H9 (cell line): Measurements from ENCODE around the gene PRKCB. TPM values are rescaled to one million over a fixed set of nuclear protein-coding genes. Genes with fewer than 3 reads are reported as not detected.

Experiments
- DNase-seq: peaks from one replicate; pipeline ENCODE4 v3.0.0-alpha.2; 2017
- H2AFZ ChIP-seq: one replicate; pipeline ENCODE4 v1.6.1; 2013; ENCODE audit warnings: mild to moderate bottlenecking, low read length, control low read depth, moderate library complexity
- H2AK5ac ChIP-seq: 2 replicates; pipeline ENCODE4 v1.6.1; 2013; ENCODE audit warnings: low read length, control low read depth, mixed read lengths; ENCODE audit not compliant: insufficient read length
- H2BK120ac ChIP-seq: one replicate; pipeline ENCODE4 v1.6.1; 2013; ENCODE audit warnings: low read depth, mild to moderate bottlenecking, low read length, control low read depth, inconsistent platforms; ENCODE audit not compliant: poor library complexity, severe bottlenecking
- H2BK12ac ChIP-seq: 2 replicates; pipeline ENCODE4 v1.6.1; 2013; ENCODE audit warnings: low read length, control low read depth, mixed read lengths, low read depth; ENCODE audit not compliant: insufficient read length
- H2BK15ac ChIP-seq: 2 replicates; pipeline ENCODE4 v1.6.1; 2013; ENCODE audit warnings: low read depth, low read length, control low read depth
- H2BK20ac ChIP-seq: one replicate; pipeline ENCODE4 v1.6.1; 2013; ENCODE audit warnings: low read depth, mild to moderate bottlenecking, low read length, control low read depth, inconsistent platforms; ENCODE audit not compliant: poor library complexity, severe bottlenecking
- H2BK5ac ChIP-seq: 2 replicates; pipeline ENCODE4 v1.6.1; 2013; ENCODE audit warnings: low read length, control low read depth, mixed read lengths; ENCODE audit not compliant: insufficient read length
- H3K14ac ChIP-seq: 2 replicates; pipeline ENCODE4 v1.6.1; 2013; ENCODE audit warnings: low read length, control low read depth; ENCODE audit not compliant: insufficient read depth
- H3K18ac ChIP-seq: 2 replicates; pipeline ENCODE4 v1.6.1; 2013; ENCODE audit warnings: low read depth, mild to moderate bottlenecking, mixed read lengths, low read length, control low read depth; ENCODE audit not compliant: insufficient read length
- H3K23ac ChIP-seq: 2 replicates; pipeline ENCODE4 v1.6.1; 2013; ENCODE audit warnings: low read length, control low read depth, mixed read lengths, low read depth; ENCODE audit not compliant: insufficient read length
- H3K23me2 ChIP-seq: 2 replicates; pipeline ENCODE4 v1.6.1; 2013; ENCODE audit warnings: low read depth, mild to moderate bottlenecking, mixed read lengths, low read length, control low read depth; ENCODE audit not compliant: insufficient read length, poor library complexity, severe bottlenecking
- H3K27ac ChIP-seq: 2 replicates; pipeline ENCODE4 v1.5.1; 2013; ENCODE audit warnings: low read length, control low read depth, mixed read lengths, low read depth; ENCODE audit not compliant: insufficient read length
- H3K27me3 ChIP-seq: 2 replicates; pipeline ENCODE4 v1.6.1; 2013; ENCODE audit warnings: low read length, control low read depth, inconsistent platforms; ENCODE audit not compliant: insufficient read depth
- H3K4ac ChIP-seq: 2 replicates; pipeline ENCODE4 v1.6.1; 2013; ENCODE audit warnings: low read depth, mild to moderate bottlenecking, control low read depth, inconsistent platforms, low read length, moderate library complexity
- H3K4me1 ChIP-seq: 2 replicates; pipeline ENCODE4 v1.6.1; 2013; ENCODE audit warnings: low read length, control low read depth, inconsistent platforms; ENCODE audit not compliant: insufficient read depth
- H3K4me2 ChIP-seq: 2 replicates; pipeline ENCODE4 v1.6.1; 2013; ENCODE audit warnings: low read length, control low read depth, mixed read lengths; ENCODE audit not compliant: insufficient read length, insufficient read depth
- H3K56ac ChIP-seq: 2 replicates; pipeline ENCODE4 v1.6.1; 2013; ENCODE audit warnings: low read depth, mild to moderate bottlenecking, mixed read lengths, low read length, control low read depth; ENCODE audit not compliant: insufficient read length
- H3K79me1 ChIP-seq: 2 replicates; pipeline ENCODE4 v1.6.1; 2013; ENCODE audit warnings: low read depth, mild to moderate bottlenecking, moderate library complexity, low read length, control low read depth, inconsistent platforms; ENCODE audit not compliant: insufficient read depth, poor library complexity, severe bottlenecking
- H3K79me2 ChIP-seq: 2 replicates; pipeline ENCODE4 v1.6.1; 2013; ENCODE audit warnings: low read length, control low read depth, inconsistent platforms; ENCODE audit not compliant: insufficient read depth
- H3K9ac ChIP-seq: 2 replicates; pipeline ENCODE4 v1.6.1; 2013; ENCODE audit warnings: low read length, control low read depth, mixed read lengths; ENCODE audit not compliant: insufficient read length; ENCODE audit errors: extremely low read depth
- H3K9me3 ChIP-seq: one replicate; pipeline ENCODE4 v1.6.1; 2013; ENCODE audit warnings: low read depth, low read length, inconsistent platforms; ENCODE audit not compliant: control insufficient read depth
- H3T11ph ChIP-seq: one replicate; pipeline ENCODE4 v1.6.1; 2013; ENCODE audit warnings: mild to moderate bottlenecking, low read length, control low read depth, inconsistent platforms
- H4K20me1 ChIP-seq: one replicate; pipeline ENCODE4 v1.6.1; 2013; ENCODE audit not compliant: control insufficient read depth, insufficient read length, insufficient read depth
- H4K5ac ChIP-seq: 2 replicates; pipeline ENCODE4 v1.6.1; 2013; ENCODE audit warnings: low read depth, mild to moderate bottlenecking, mixed read lengths, low read length, control low read depth; ENCODE audit not compliant: insufficient read length
- H4K8ac ChIP-seq: replicated peaks from 2 replicates; pipeline ENCODE4 v1.6.1; 2013; ENCODE audit warnings: low read length, control low read depth, mixed read lengths, low read depth; ENCODE audit not compliant: insufficient read length
- H4K91ac ChIP-seq: 2 replicates; pipeline ENCODE4 v1.6.1; 2013; ENCODE audit warnings: low read depth, mild to moderate bottlenecking, moderate library complexity, mixed read lengths, low read length, control low read depth; ENCODE audit not compliant: insufficient read length
- H3K27ac Mint-ChIP-seq, 3 experiments: 2 replicates in 2 of 3; 3 replicates in 1 of 3; pipeline ENCODE4 v1.8.0; 2020 to 2021; ENCODE audit warnings: mixed read lengths in 3 of 3, mild to moderate bottlenecking in 1 of 3, moderate library complexity in 1 of 3
- H3K27me3 Mint-ChIP-seq: 2 replicates; pipeline ENCODE4 v1.8.0; 2021; ENCODE audit warnings: low read depth, mild to moderate bottlenecking, moderate library complexity, mixed read lengths
- H3K36me3 Mint-ChIP-seq, 3 experiments: 2 replicates in 2 of 3; 3 replicates in 1 of 3; pipeline ENCODE4 v1.8.0; 2020 to 2021; ENCODE audit warnings: low read depth in 3 of 3, mixed read lengths in 3 of 3; ENCODE audit not compliant: insufficient read depth in 1 of 3
- H3K4me1 Mint-ChIP-seq, 2 experiments: 2 replicates each; pipeline ENCODE4 v1.8.0; 2020; ENCODE audit warnings: mixed read lengths in 2 of 2
- H3K4me3 Mint-ChIP-seq, 2 experiments: 2 replicates in 1 of 2; 3 replicates in 1 of 2; pipeline ENCODE4 v1.8.0; 2020 to 2021; ENCODE audit warnings: mild to moderate bottlenecking in 2 of 2, mixed read lengths in 2 of 2, moderate library complexity in 1 of 2
- H3K9me3 Mint-ChIP-seq, 2 experiments: 2 replicates in 1 of 2; 3 replicates in 1 of 2; pipeline ENCODE4 v1.8.0; 2020; ENCODE audit warnings: mild to moderate bottlenecking in 2 of 2, mixed read lengths in 2 of 2, moderate library complexity in 1 of 2
- CTCF ChIP-seq: fragments of 200-600 bp; sonication (generic); conservative IDR thresholded peaks from 3 replicates; pipeline ENCODE4 v1.8.0; 2021; ENCODE audit warnings: antibody characterized with exemption, mild to moderate bottlenecking
- total RNA-seq: library from RNA; stranded (reverse); gene quantifications from 2 replicates; pipeline ENCODE4 v1.2.1, GENCODE V29; 2021

Gene PRKCB
- total RNA-seq, 1 experiment from 2014 or later, result 7.0 TPM

GRCh38 chr16:24093049-24093448 lies 257.3 kb downstream of the PRKCB start:
- no peak overlapping the region for H3K23ac ChIP-seq
- no peak overlapping the region for H2AK5ac ChIP-seq
- H4K5ac ChIP-seq, result no peak overlapping the region
- no peak overlapping the region for H3K56ac ChIP-seq
- no peak overlapping the region for H3K4me2 ChIP-seq
- Mint-ChIP-seq H3K9me3 (peaks cover 17 to 23% of the 10 kb centered on the region in 2 experiments), H3K4me3 (no peak overlapping the region), H3K4me1 (peaks cover 26 to 28% of the 10 kb centered on the region in 2 experiments), H3K27ac (no peak overlapping the region), H3K36me3 (peaks cover 8 to 44% (median 24%) of the 10 kb centered on the region in 3 experiments; a peak in 6 of 7 replicates), H3K27me3 (no peaks in the 10 kb centered on the region; the same call in 1 of the 2 replicates)
- DNase-seq, result no peak
- no peak overlapping the region for H3K9ac ChIP-seq
- H4K8ac ChIP-seq, result no peak overlapping the region
- H3K4ac ChIP-seq, result no peak overlapping the region
- H2BK15ac ChIP-seq, result no peak overlapping the region
- H3T11ph ChIP-seq, result no peak overlapping the region
- no peak overlapping the region for H3K27ac ChIP-seq
- H2BK5ac ChIP-seq, result no peak overlapping the region
- no peak overlapping the region for H3K14ac ChIP-seq
- H3K18ac ChIP-seq, result no peak overlapping the region
- no peak overlapping the region for H2BK12ac ChIP-seq
- H2BK20ac ChIP-seq, result no peak overlapping the region
- H3K23me2 ChIP-seq, result no peaks in the 10 kb centered on the region
- H3K79me1 ChIP-seq, result no peaks in the 10 kb centered on the region
- H3K9me3 ChIP-seq, result no peaks in the 10 kb centered on the region
- peaks cover 2% of the 10 kb centered on the region; the same call in 1 of the 2 replicates for H3K4me1 ChIP-seq
- H2AFZ ChIP-seq, result no peak overlapping the region
- no peaks in the 10 kb centered on the region for H4K20me1 ChIP-seq
- no peak overlapping the region for H4K91ac ChIP-seq
- TF ChIP-seq CTCF, result no peak
- no peaks in the 10 kb centered on the region for H3K27me3 ChIP-seq
- no peak overlapping the region for H2BK120ac ChIP-seq
- H3K79me2 ChIP-seq, result no peaks in the 10 kb centered on the region
